Right forelimb (tissue), 1 donor: ENCODE measurements around the gene KCNG2.

Experiments
- DNase-seq: peaks from one replicate; pipeline ENCODE4 v3.0.0-alpha.2; 2018

Gene KCNG2

GRCh38 chr18:79928563-79928960, 130.8 kb downstream of the KCNG2 start:
- no peak for DNase-seq

- DNase-seq: no peak
These were observed 132.4 kb downstream of the KCNG2 start for GRCh38 chr18:79930020-79930642.

- DNase-seq: peak; percentile 9
These were observed 133.7 kb downstream of the KCNG2 start for GRCh38 chr18:79931475-79931874.

- no peak for DNase-seq
These were observed 135.2 kb downstream of the KCNG2 start for GRCh38 chr18:79932907-79933306.

- peak; percentile 44 for DNase-seq
These were observed 136.0 kb downstream of the KCNG2 start for GRCh38 chr18:79933765-79934164.

- peak; percentile 41 for DNase-seq
These were observed 136.8 kb downstream of the KCNG2 start for GRCh38 chr18:79934311-79935097.

GRCh38 chr18:79935098-79935480, 137.4 kb downstream of the KCNG2 start:
- no peak for DNase-seq

- no peak for DNase-seq
These were observed 137.8 kb downstream of the KCNG2 start for GRCh38 chr18:79935499-79935898.

GRCh38 chr18:79935925-79936324, 138.2 kb downstream of the KCNG2 start:
- DNase-seq: no peak

GRCh38 chr18:79936641-79937040, 138.9 kb downstream of the KCNG2 start:
- DNase-seq: no peak

GRCh38 chr18:79937103-79937860, 139.5 kb downstream of the KCNG2 start:
- DNase-seq: no peak

- DNase-seq: no peak
These were observed 140.5 kb downstream of the KCNG2 start for GRCh38 chr18:79938196-79938595.

- DNase-seq: no peak
These were observed 141.4 kb downstream of the KCNG2 start for GRCh38 chr18:79939096-79939495.

- no peak for DNase-seq
These were observed 142.5 kb downstream of the KCNG2 start for GRCh38 chr18:79940126-79940813.

- DNase-seq: no peak
These were observed 143.2 kb downstream of the KCNG2 start for GRCh38 chr18:79940814-79941472.

- DNase-seq: no peak
These were observed 143.9 kb downstream of the KCNG2 start for GRCh38 chr18:79941473-79942119.

- no peak for DNase-seq
These were observed 144.5 kb downstream of the KCNG2 start for GRCh38 chr18:79942211-79942610.

GRCh38 chr18:79942786-79943607, 145.3 kb downstream of the KCNG2 start:
- DNase-seq: no peak

- DNase-seq: no peak
These were observed 145.9 kb downstream of the KCNG2 start for GRCh38 chr18:79943608-79944125.

GRCh38 chr18:79944126-79944731, 146.5 kb downstream of the KCNG2 start:
- DNase-seq: no peak

GRCh38 chr18:79944746-79945117, 147.0 kb downstream of the KCNG2 start:
- no peak for DNase-seq
